NCI-H146 treated with DMSO at 0.1 percent for 48 hours (cell line): Measurements from ENCODE around the gene KCNJ8.

Experiments used
- DNase-seq: peaks from one replicate; lab custom pipeline; 2025; ENCODE audit not compliant: unreplicated experiment; lab: John Stamatoyannopoulos, UW

Gene KCNJ8

DNA sequence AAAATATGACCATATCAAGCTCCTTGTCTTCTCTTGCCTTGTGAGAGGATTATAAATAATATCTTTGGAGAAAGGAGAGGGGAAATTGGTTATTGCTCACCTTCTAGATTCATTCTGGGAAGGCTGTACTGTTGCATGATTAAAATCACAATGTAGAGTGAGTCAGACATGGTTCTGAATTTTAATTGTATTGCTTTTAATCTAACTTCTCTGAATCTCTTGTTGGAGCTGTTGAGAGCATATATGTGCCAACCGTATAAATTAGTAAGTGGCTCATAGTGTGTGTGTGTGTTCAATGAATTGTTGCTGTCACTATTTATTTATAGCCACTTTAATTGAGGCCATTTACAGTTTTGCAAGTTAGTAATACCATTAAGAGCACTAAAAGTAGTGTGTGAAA, 56.1 kb downstream of the KCNJ8 start:
- no peak for DNase-seq

DNA sequence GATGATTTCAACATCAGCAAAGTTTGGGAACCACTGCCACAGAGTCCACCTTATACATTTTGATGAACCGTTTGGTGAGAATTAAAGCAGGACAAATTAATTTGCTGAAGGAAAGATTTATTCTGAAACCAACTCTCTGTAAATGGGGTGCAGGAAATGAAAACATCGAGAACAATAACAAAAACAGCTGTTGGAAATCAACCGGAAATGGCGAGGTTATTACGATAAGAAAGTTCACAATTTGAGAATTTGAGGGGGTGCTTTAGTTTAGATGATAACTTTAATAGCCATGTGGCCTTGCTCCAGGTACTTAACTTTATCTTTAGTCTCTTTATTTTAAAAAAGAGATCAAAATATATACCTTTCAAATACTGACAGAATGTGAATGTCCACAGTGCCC, 56.7 kb downstream of the KCNJ8 start:
- DNase-seq, result no peak

DNA sequence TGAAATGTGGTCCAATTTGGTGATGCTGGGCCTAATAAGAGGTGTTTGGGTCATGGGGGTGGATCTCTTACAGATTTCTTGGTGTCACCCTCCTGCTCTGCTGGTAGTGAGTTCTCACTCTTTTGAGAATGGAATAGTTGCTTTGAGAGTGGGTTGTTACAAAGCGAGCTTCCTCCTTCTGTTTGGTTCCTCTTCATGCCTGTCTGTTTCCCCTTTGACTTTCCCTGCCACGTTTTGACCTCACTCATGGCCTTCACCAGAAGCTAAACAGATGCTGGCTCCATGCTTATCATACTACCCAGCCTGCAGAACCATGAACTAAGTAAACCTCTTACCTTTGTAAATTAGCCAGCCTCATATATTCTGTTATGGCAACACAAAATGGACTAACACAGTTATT, 59.1 kb downstream of the KCNJ8 start:
- DNase-seq, result no peak
